OCI-LY1 (cell line): ENCODE data around the gene CSNK1G2.

Experiments used
- H2AFZ ChIP-seq: fragments of 200-600 bp; sonication (generic), shearing (Covaris generic); 2 replicates; pipeline ENCODE4 v1.6.0; 2014; ENCODE audit warnings: antibody characterized with exemption, mild to moderate bottlenecking, low read length
- H3F3A ChIP-seq: fragments of 200-600 bp; sonication (generic), shearing (Covaris generic); 2 replicates; pipeline ENCODE4 v1.6.0; 2014; ENCODE audit warnings: mild to moderate bottlenecking, antibody characterized with exemption, low read length, moderate library complexity; ENCODE audit not compliant: insufficient read depth
- H3K27ac ChIP-seq: fragments of 200-600 bp; sonication (generic); 2 replicates; pipeline ENCODE4 v1.5.1; 2014; ENCODE audit warnings: low read length, mixed run types, mild to moderate bottlenecking, low read depth; ENCODE audit not compliant: poor library complexity, severe bottlenecking
- H3K27me3 ChIP-seq: fragments of 200-600 bp; sonication (generic); 2 replicates; pipeline ENCODE4 v1.6.0; 2014; ENCODE audit warnings: antibody characterized with exemption, mild to moderate bottlenecking, low read length, moderate library complexity; ENCODE audit not compliant: insufficient read depth
- H3K36me3 ChIP-seq: fragments of 200-600 bp; sonication (generic); 2 replicates; pipeline ENCODE4 v1.6.1; 2014; ENCODE audit warnings: mild to moderate bottlenecking, antibody characterized with exemption, low read length, moderate library complexity, mixed read lengths; ENCODE audit not compliant: insufficient read depth
- H3K4me1 ChIP-seq: fragments of 200-600 bp; sonication (generic); 2 replicates; pipeline ENCODE4 v1.5.1; 2014; ENCODE audit warnings: mild to moderate bottlenecking, low read length, moderate library complexity; ENCODE audit not compliant: insufficient read depth, severe bottlenecking
- H3K4me2 ChIP-seq: fragments of 200-600 bp; sonication (generic), shearing (Covaris generic); 2 replicates; pipeline ENCODE4 v1.6.1; 2014; ENCODE audit warnings: low read length
- H3K4me3 ChIP-seq: fragments of 200-600 bp; sonication (generic); 2 replicates; pipeline ENCODE4 v1.5.1; 2014; ENCODE audit warnings: low read length, low read depth, mild to moderate bottlenecking, mixed read lengths; ENCODE audit not compliant: poor library complexity, severe bottlenecking
- H3K79me2 ChIP-seq: fragments of 200-600 bp; shearing (Covaris generic); 2 replicates; pipeline ENCODE4 v1.6.1; 2016; ENCODE audit warnings: mixed run types, low read length, mixed read lengths; ENCODE audit not compliant: insufficient read depth
- H3K9ac ChIP-seq: fragments of 200-600 bp; sonication (generic), shearing (Covaris generic); 2 replicates; pipeline ENCODE4 v1.6.1; 2014; ENCODE audit warnings: mild to moderate bottlenecking, low read length, mixed read lengths
- H3K9me2 ChIP-seq: fragments of 200-600 bp; sonication (generic), shearing (Covaris generic); 2 replicates; pipeline ENCODE4 v1.6.1; 2014; ENCODE audit warnings: low read depth, mild to moderate bottlenecking, low read length, mixed read lengths
- H3K9me3 ChIP-seq: fragments of 200-600 bp; shearing (Covaris generic); 2 replicates; pipeline ENCODE4 v1.6.1; 2014; ENCODE audit warnings: low read length, mixed read lengths
- H4K20me1 ChIP-seq: fragments of 200-600 bp; sonication (generic), shearing (Covaris generic); 2 replicates; pipeline ENCODE4 v1.6.0; 2016; ENCODE audit warnings: mild to moderate bottlenecking, low read length; ENCODE audit not compliant: insufficient read depth
- EZH2 ChIP-seq: fragments of 200-600 bp; sonication (generic), shearing (Covaris generic); IDR thresholded peaks from 2 replicates; pipeline ENCODE4 v1.8.0; 2017; ENCODE audit warnings: borderline replicate concordance, mixed run types, mild to moderate bottlenecking, antibody characterized with exemption, low read length, moderate library complexity, mixed read lengths
- TF ChIP-seq, protein P1 (sequence below): fragments of 200-600 bp; sonication (generic), shearing (Covaris generic); IDR thresholded peaks from 2 replicates; pipeline ENCODE4 v1.5.1; 2017; ENCODE audit warnings: mild to moderate bottlenecking, antibody characterized with exemption, low read length, moderate library complexity, mixed read lengths

The CSNK1G2 gene

DNA sequence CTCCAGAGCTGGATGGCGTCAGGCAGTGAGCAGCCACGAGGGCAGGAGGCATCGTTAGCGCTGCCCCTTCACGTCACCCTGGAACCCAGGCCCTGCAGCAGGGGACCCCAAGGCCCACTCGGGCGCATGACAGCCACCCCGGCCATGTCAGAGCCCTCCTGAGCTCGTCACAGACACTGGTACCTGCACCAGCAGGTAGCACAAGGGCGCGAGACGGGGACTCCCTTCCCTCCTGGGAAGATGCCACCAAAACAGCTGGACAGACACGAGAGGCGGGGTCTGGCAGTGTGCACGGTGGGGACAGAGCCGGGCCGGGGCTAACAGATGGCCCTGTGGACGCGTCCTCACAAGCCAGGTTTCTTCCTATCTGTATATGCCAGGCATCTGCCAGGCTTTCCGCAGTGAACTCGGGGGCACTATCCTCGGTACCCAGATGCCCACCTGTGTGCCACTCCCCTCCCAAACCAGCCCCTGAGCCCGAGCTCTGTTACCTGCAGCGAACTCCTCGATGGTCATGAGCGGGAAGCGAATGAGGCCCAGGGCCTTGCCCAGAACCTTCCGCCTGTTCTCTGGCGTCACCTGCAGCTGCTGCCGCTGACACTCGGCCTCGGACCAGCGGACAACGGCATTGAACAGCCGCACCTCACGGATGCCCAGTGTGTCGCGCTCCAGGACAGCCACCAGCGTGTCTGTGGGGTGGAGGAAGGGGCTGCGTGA, 48.7 kb downstream of the CSNK1G2 start:
- no peaks in the 10 kb centered on the region for H3K9me2 ChIP-seq
- H3K4me1 ChIP-seq = no peaks in the 10 kb centered on the region
- H3K79me2 ChIP-seq = no peaks in the 10 kb centered on the region
- TF ChIP-seq, protein P1, sequence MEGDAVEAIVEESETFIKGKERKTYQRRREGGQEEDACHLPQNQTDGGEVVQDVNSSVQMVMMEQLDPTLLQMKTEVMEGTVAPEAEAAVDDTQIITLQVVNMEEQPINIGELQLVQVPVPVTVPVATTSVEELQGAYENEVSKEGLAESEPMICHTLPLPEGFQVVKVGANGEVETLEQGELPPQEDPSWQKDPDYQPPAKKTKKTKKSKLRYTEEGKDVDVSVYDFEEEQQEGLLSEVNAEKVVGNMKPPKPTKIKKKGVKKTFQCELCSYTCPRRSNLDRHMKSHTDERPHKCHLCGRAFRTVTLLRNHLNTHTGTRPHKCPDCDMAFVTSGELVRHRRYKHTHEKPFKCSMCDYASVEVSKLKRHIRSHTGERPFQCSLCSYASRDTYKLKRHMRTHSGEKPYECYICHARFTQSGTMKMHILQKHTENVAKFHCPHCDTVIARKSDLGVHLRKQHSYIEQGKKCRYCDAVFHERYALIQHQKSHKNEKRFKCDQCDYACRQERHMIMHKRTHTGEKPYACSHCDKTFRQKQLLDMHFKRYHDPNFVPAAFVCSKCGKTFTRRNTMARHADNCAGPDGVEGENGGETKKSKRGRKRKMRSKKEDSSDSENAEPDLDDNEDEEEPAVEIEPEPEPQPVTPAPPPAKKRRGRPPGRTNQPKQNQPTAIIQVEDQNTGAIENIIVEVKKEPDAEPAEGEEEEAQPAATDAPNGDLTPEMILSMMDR = no peak
- no peak for TF ChIP-seq EZH2
- H3F3A ChIP-seq = no peaks in the 10 kb centered on the region
- H3K9ac ChIP-seq = no peak overlapping the region
- no peaks in the 10 kb centered on the region for H4K20me1 ChIP-seq
- H2AFZ ChIP-seq = no peak overlapping the region
- H3K27ac ChIP-seq = no peak overlapping the region
- H3K4me3 ChIP-seq = no peak overlapping the region
- H3K27me3 ChIP-seq = no peaks in the 10 kb centered on the region
- H3K36me3 ChIP-seq = peaks cover 26% of the 10 kb centered on the region
- no peaks in the 10 kb centered on the region for H3K9me3 ChIP-seq
- no peak overlapping the region for H3K4me2 ChIP-seq

DNA sequence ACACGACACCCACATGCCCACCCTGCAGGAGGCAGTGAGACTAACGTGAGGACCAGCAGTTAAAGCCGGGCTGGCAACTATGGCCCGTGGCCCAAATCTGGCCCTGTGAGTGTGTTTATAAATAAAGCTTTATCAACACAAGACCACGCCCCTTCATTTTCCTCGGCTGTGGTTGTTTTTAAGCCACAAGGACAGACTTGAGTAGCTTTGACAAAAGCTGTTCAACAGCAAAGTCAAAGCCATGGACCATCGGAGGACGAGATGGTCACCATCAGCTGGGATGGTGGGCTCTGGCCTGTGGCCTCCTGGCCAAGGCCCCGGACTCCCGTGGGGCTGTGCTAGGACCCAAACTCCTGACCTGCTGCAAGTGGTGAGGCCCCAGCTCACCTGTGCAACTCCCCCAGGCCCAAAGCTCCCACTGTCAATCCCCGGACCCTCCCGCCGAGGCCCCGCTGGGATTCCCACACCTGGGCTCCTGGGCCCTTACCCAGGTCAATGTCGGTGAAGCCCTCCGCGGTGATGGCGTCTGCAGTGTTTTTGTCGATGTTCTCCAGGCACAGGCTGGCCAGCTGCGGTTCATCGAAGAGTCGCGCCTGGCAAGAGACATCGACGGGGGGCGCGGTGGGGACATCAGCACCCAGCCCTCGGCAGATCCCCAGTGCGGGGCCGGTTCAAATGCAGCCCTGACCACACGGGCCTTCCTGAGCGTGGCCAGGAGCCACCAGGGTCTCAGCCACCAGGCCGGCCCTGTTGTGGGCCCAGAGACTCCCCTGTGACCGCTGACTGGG, 49.5 kb downstream of the CSNK1G2 start:
- H3F3A ChIP-seq = no peaks in the 10 kb centered on the region
- H3K27ac ChIP-seq = no peak overlapping the region
- no peaks in the 10 kb centered on the region for H3K79me2 ChIP-seq
- no peaks in the 10 kb centered on the region for H4K20me1 ChIP-seq
- H3K4me1 ChIP-seq = no peaks in the 10 kb centered on the region
- no peak for TF ChIP-seq EZH2
- TF ChIP-seq, protein P1 = no peak
- no peak overlapping the region for H3K9ac ChIP-seq
- H2AFZ ChIP-seq = no peak overlapping the region
- H3K9me3 ChIP-seq = no peaks in the 10 kb centered on the region
- no peaks in the 10 kb centered on the region for H3K27me3 ChIP-seq
- peaks cover 20% of the 10 kb centered on the region for H3K36me3 ChIP-seq
- H3K4me3 ChIP-seq = no peak overlapping the region
- H3K9me2 ChIP-seq = no peaks in the 10 kb centered on the region
- no peak overlapping the region for H3K4me2 ChIP-seq

DNA sequence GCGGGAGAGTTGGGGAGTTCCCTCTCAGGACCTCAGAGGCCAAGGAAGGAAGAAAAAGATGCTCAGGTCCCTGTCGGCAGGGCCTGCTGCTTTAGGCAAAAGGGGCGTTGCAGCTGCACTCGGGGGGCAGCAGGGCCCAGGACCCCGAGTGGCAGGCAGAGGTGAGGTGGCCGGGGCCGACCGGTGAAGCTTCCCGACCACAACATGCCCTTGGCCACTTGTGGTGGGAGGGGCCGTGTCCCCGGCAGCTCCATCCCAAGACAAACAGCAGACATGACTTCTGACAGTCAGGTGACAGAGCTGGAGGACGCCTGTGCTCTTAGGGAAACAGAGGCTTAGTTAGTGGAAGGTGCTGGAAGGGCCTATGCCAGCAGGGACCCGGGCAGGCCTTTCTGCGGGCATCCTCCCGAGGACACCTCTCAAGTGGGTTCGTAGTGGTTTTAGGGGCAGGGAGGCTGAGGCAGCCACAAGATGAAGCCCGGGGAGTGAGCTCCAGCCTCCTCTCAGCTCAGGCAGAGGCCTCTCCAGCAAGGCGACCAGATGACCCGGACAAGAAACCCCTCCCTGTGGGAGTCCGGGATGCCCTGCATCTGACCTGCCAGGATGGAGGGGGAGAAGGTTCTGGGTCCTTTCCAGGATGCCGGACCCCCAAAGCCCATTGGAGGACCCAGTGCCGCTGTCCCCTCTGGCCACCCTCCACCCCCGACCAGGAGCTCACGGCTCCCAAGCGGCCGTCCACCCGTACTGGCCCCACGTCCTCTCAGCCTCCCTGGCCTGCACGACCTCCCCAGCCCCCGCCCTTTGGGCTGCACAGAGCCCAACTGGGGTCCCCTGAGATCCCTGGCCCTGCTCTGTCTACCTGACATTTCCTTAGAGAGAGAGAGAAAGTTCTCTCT, 50.3 kb downstream of the CSNK1G2 start:
- no peak overlapping the region for H2AFZ ChIP-seq
- TF ChIP-seq, protein P1 = no peak
- no peak for TF ChIP-seq EZH2
- no peaks in the 10 kb centered on the region for H3F3A ChIP-seq
- H3K27me3 ChIP-seq = no peaks in the 10 kb centered on the region
- no peak overlapping the region for H3K4me3 ChIP-seq
- H3K9ac ChIP-seq = no peak overlapping the region
- no peaks in the 10 kb centered on the region for H4K20me1 ChIP-seq
- H3K79me2 ChIP-seq = no peaks in the 10 kb centered on the region
- H3K9me3 ChIP-seq = no peaks in the 10 kb centered on the region
- no peaks in the 10 kb centered on the region for H3K4me1 ChIP-seq
- peaks cover 15% of the 10 kb centered on the region for H3K36me3 ChIP-seq
- H3K27ac ChIP-seq = no peak overlapping the region
- no peaks in the 10 kb centered on the region for H3K9me2 ChIP-seq
- no peak overlapping the region for H3K4me2 ChIP-seq
